Spleen (tissue), 11 donors: ENCODE data around the gene LSM3. TPM values are rescaled to one million over a fixed set of nuclear protein-coding genes. Genes with fewer than 3 reads are reported as not detected.

Source experiments
- DNase-seq: peaks from one replicate; pipeline ENCODE4 v3.0.0-alpha.2; 2020
- H3K27ac ChIP-seq, 8 donors: fragments of 200-600 bp; sonication (generic) in 7 of 8; 1 replicate in 4 of 8; 2 replicates in 4 of 8; pipeline versions ENCODE4 v1.5.0 to v1.8.0; 2016 to 2021; ENCODE audit warnings: inconsistent platforms in 4 of 8, mild to moderate bottlenecking in 4 of 8, moderate library complexity in 1 of 8
- H3K27me3 ChIP-seq, 7 donors: fragments of 200-600 bp; sonication (generic) in 6 of 7; replicated peaks in 1 of 7; 1 replicate in 4 of 7; 2 replicates in 3 of 7; pipeline versions ENCODE4 v1.5.0 to v1.8.0; 2016 to 2021; ENCODE audit warnings: inconsistent platforms in 3 of 7, mild to moderate bottlenecking in 1 of 7
- H3K36me3 ChIP-seq, 6 donors: fragments of 200-600 bp; sonication (generic) in 5 of 6; 1 replicate in 4 of 6; 2 replicates in 2 of 6; pipeline versions ENCODE4 v1.5.0 to v1.8.0; 2016 to 2021; ENCODE audit warnings: inconsistent platforms in 2 of 6
- H3K4me1 ChIP-seq, 6 donors: fragments of 200-600 bp; sonication (generic) in 5 of 6; 1 replicate in 3 of 6; 2 replicates in 3 of 6; pipeline versions ENCODE4 v1.5.0 to v1.8.0; 2016 to 2021; ENCODE audit warnings: inconsistent platforms in 3 of 6
- H3K4me3 ChIP-seq, 8 donors: fragments of 200-600 bp; sonication (generic) in 7 of 8; 1 replicate in 4 of 8; 2 replicates in 4 of 8; pipeline versions ENCODE4 v1.5.0 to v1.8.0; 2016 to 2021; ENCODE audit warnings: inconsistent platforms in 4 of 8, mild to moderate bottlenecking in 4 of 8, moderate library complexity in 2 of 8
- H3K9me3 ChIP-seq, 8 donors: fragments of 200-600 bp; sonication (generic) in 7 of 8; 1 replicate in 4 of 8; 2 replicates in 4 of 8; pipeline versions ENCODE4 v1.5.0 to v1.8.0; 2016 to 2021; ENCODE audit warnings: inconsistent platforms in 4 of 8
- CTCF ChIP-seq, 11 experiments: fragments of 200-600 bp in 7 of 11; fragments of 450-650 bp in 4 of 11; sonication (generic) in 4 of 11; IDR thresholded peaks in 8 of 11; conservative IDR thresholded peaks in 3 of 11; 1 replicate in 7 of 11; 2 replicates in 4 of 11; pipeline versions ENCODE4 v1.4.0 to v1.8.0; 2016 to 2021; ENCODE audit warnings: antibody characterized with exemption in 11 of 11, inconsistent platforms in 4 of 11, mild to moderate bottlenecking in 1 of 11
- POLR2A ChIP-seq, 3 donors: fragments of 450-650 bp; IDR thresholded peaks; one replicate each; pipeline ENCODE4 v1.5.1; 2017; ENCODE audit warnings: antibody characterized with exemption in 3 of 3, mild to moderate bottlenecking in 1 of 3
- POLR2AphosphoS5 ChIP-seq, 3 donors: sonication (generic); formaldehyde crosslinking; IDR thresholded peaks; one replicate each; pipeline ENCODE4 v1.5.1; 2017; ENCODE audit warnings: antibody characterized with exemption in 3 of 3
- WGBS, 5 donors: extraction: QIAGEN DNeasy Blood & Tissue Kit in 3 of 5; methylation state at CpG; one replicate each; pipeline versions ENCODE4 v1.1.5 to v1.1.7; 2013 to 2018; 5-methylcytosine and 5-hydroxymethylcytosine counted together
- intact Hi-C: fragments of 100-400 bp; cut with DNase I; formaldehyde crosslinking; loops from one replicate; pipeline ENCODE4 v1.15.0; 2023; ENCODE audit warnings: low total_unique reads
- polyA plus RNA-seq, 3 donors: library from polyadenylated mRNA; stranded (reverse); fragments of 200-250 nt; gene quantifications; one replicate each; pipeline ENCODE4 v1.2.1, GENCODE V29; 2013
- total RNA-seq, 7 donors: library from RNA; depleted of rRNA in 3 of 7; stranded (reverse); fragments of >200 nt in 3 of 7; fragmentation: NEBNext Ultra II Directional in 4 of 7; extraction: Animal tissue kit (Norgen Biotek cat#: 25700) in 4 of 7; gene quantifications; one replicate each; pipeline versions ENCODE4 v1.1.0 to v1.2.1, GENCODE V29; 2016 to 2021
- donor health status: healthy with polysubstance abuse.
- donor health status: DM: no; HTN: no; CAD: no; lungs with moderate emphysema.
- donor health status: DM: no; HTN: no; CAD: no.
- donor health status: Bipolar disorder and iron deficiency.
- donor health status: healthy.
- donor health status: DM: no; HTN: no; CAD: no.
- donor health status: DM: yes; HTN: yes; CAD: no.

The LSM3 gene
- total and polyA plus RNA-seq, 10 donors = 7.5 to 15.8 (median 9.7) TPM

GRCh38 chr3:14166877-14167603, 11.6 kb upstream of the LSM3 start:
- 88 to 96% (median 95%) methylated on average over 9 of the region's 9 CpGs for WGBS, 5 donors
- Histone ChIP-seq H3K27ac (no peak overlapping the region), H3K27me3 (no peaks in the 10 kb centered on the region), H3K4me1 (peaks cover 0 to 10% (median 0%) of the 10 kb centered on the region in 6 donors), H3K4me3 (no peak overlapping the region), H3K36me3 (peaks cover 20 to 100% (median 99%) of the 10 kb centered on the region in 6 donors), H3K9me3 (peaks cover 0 to 6% (median 4%) of the 10 kb centered on the region in 8 donors)
- no peak for TF ChIP-seq POLR2AphosphoS5 (IDR thresholded peaks at IDR 0.05)
- TF ChIP-seq POLR2A (IDR thresholded peaks at IDR 0.05) = no peak
- TF ChIP-seq CTCF (IDR thresholded peaks at IDR 0.05 in 8 of 11, conservative IDR thresholded peaks at IDR 0.05 in 3 of 11) = no peak
- no peak for DNase-seq
- intact Hi-C loops = no loop called here

GRCh38 chr3:14169435-14169834, 9.2 kb upstream of the LSM3 start:
- no peak overlapping the region for H3K27ac ChIP-seq
- intact Hi-C loops = no loop called here
- peaks cover 0 to 28% (median 3%) of the 10 kb centered on the region in 6 donors for H3K4me1 ChIP-seq
- DNase-seq = no peak
- TF ChIP-seq CTCF (IDR thresholded peaks at IDR 0.05 in 8 of 11, conservative IDR thresholded peaks at IDR 0.05 in 3 of 11) = no peak
- no peak overlapping the region for H3K4me3 ChIP-seq
- 92 to 95% (median 93%) methylated on average over 2 of the region's 2 CpGs for WGBS, 5 donors
- no peaks in the 10 kb centered on the region for H3K27me3 ChIP-seq
- H3K36me3 ChIP-seq = peaks cover 14 to 86% (median 85%) of the 10 kb centered on the region in 6 donors
- no peaks in the 10 kb centered on the region for H3K9me3 ChIP-seq

GRCh38 chr3:14169871-14170270, 8.7 kb upstream of the LSM3 start:
- no peak for TF ChIP-seq CTCF (IDR thresholded peaks at IDR 0.05 in 8 of 11, conservative IDR thresholded peaks at IDR 0.05 in 3 of 11)
- no peak for TF ChIP-seq POLR2A (IDR thresholded peaks at IDR 0.05)
- TF ChIP-seq POLR2AphosphoS5 (IDR thresholded peaks at IDR 0.05) = no peak
- Histone ChIP-seq H3K36me3 (peaks cover 14 to 82% (median 80%) of the 10 kb centered on the region in 6 donors), H3K27ac (no peak overlapping the region), H3K9me3 (no peaks in the 10 kb centered on the region), H3K4me1 (peaks cover 2 to 33% (median 7%) of the 10 kb centered on the region in 6 donors), H3K4me3 (no peak overlapping the region), H3K27me3 (no peaks in the 10 kb centered on the region)
- intact Hi-C loops = no loop called here
- DNase-seq = no peak

DNA sequence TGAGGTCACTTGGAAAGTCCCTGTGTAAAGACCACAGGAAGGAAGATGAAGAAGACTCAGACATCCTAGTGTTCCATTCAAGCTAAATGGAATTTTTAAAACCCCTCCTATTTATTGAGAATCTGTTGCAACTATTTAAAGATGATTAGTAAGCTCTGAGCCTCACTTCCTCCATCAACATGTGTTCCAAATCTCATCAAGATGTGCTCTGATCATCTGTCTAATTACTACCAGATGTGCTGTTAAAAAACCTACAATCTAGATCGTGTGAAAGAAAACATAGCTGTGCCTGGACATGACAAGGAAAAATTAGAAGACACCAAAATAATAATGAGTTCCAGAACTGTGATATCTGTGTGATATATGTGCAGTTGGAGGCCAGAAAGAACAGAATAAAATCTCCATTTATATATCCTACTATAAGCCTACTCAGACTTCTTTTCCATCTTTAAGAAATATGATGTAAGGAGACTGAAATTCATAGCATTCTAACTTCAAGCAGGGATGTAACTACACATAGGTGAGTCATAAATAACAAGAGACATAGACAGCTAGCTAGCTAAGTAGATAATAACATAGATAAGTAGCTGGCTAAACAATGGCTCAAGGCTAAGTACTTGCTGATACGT, 8.0 kb upstream of the LSM3 start:
- Histone ChIP-seq H3K27ac (no peak overlapping the region), H3K36me3 (peaks cover 11 to 74% (median 72%) of the 10 kb centered on the region in 6 donors), H3K4me1 (peaks cover 10 to 41% (median 15%) of the 10 kb centered on the region in 6 donors), H3K9me3 (no peaks in the 10 kb centered on the region), H3K27me3 (no peaks in the 10 kb centered on the region), H3K4me3 (no peak overlapping the region)
- WGBS, 5 donors = 72 to 86% (median 83%) methylated on average over 2 of the region's 2 CpGs
- intact Hi-C loops = no loop called here
- no peak for TF ChIP-seq POLR2A (IDR thresholded peaks at IDR 0.05)
- TF ChIP-seq POLR2AphosphoS5 (IDR thresholded peaks at IDR 0.05) = no peak
- no peak for TF ChIP-seq CTCF (IDR thresholded peaks at IDR 0.05 in 8 of 11, conservative IDR thresholded peaks at IDR 0.05 in 3 of 11)
- DNase-seq = no peak
